ENCODE data around the gene MYO15A. TPM values are rescaled to one million over a fixed set of nuclear protein-coding genes. Genes with fewer than 3 reads are reported as not detected.

MYO15A gene
- total RNA-seq, 1 experiment from 2014 or later = 2.8 TPM

DNA sequence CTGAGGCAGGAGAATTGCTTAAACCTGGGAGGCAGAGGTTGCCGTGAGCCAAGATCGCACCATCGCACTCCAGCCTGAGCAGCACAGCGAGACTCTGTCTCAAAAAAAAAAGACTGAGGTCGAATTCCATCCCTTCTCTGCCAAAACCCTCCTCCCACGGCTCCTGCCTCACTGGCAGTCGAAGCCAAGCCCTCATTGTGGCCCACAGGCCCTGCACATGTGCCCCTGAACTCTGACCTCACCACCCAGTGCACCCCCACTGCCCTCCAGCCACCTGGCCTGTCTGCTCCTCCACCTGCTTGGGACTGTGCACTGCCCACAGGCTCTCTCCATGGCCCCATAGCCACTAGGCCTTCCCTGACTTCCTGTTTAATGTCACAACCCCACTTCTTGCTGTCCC is 7.0 kb downstream of the MYO15A start:
- H3K9ac ChIP-seq (ENCODE audit: low read length) = no peak overlapping the region
- H3K4me1 ChIP-seq (ENCODE audit: control insufficient read depth in 1 of 2, insufficient read depth in 2 of 2, low read length in 2 of 2) = no peaks in the 10 kb centered on the region
- no peak overlapping the region for H3K4me3 ChIP-seq (replicated peaks in 1 of 2; ENCODE audit: low read depth in 1 of 2, low read length in 2 of 2)
- no peak overlapping the region for H3K27ac ChIP-seq (ENCODE audit: low read depth, low read length)
- no peaks in the 10 kb centered on the region; a peak in 2 of 4 replicates for H3K9me3 ChIP-seq (ENCODE audit: control insufficient read depth in 1 of 2, insufficient read depth in 1 of 2, low read depth in 1 of 2, low read length in 2 of 2)
- BruUV-seq (replicated peaks) = no TSS peak
- H3K9me2 ChIP-seq (ENCODE audit: insufficient read depth) = no peaks in the 10 kb centered on the region
- intact Hi-C loops (cut with micrococcal nuclease) = no loop called here
- no peak for DNase-seq (ENCODE audit: low read depth, low spot score)
- H3K27me3 ChIP-seq (ENCODE audit: insufficient read depth, low read length) = no peaks in the 10 kb centered on the region
- ChIA-PET CTCF (no interaction called here), RAD21 (ENCODE audit: low non-redundant PET in 1 of 2, low total read pairs in 2 of 2, uncharacterized antibody in 2 of 2, unreplicated experiment in 2 of 2) (no interaction called here), POLR2A (no interaction called here)
- TF ChIP-seq TCF7L2 (IDR thresholded peaks at IDR 0.05; ENCODE audit: borderline replicate concordance, extremely low read depth, insufficient read depth, insufficient read length) = no peak
- TF ChIP-seq, protein P1, sequence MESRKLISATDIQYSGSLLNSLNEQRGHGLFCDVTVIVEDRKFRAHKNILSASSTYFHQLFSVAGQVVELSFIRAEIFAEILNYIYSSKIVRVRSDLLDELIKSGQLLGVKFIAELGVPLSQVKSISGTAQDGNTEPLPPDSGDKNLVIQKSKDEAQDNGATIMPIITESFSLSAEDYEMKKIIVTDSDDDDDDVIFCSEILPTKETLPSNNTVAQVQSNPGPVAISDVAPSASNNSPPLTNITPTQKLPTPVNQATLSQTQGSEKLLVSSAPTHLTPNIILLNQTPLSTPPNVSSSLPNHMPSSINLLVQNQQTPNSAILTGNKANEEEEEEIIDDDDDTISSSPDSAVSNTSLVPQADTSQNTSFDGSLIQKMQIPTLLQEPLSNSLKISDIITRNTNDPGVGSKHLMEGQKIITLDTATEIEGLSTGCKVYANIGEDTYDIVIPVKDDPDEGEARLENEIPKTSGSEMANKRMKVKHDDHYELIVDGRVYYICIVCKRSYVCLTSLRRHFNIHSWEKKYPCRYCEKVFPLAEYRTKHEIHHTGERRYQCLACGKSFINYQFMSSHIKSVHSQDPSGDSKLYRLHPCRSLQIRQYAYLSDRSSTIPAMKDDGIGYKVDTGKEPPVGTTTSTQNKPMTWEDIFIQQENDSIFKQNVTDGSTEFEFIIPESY (IDR thresholded peaks at IDR 0.05; ENCODE audit: extremely low read depth, insufficient replicate concordance, low read length) = no peak
- no peak for TF ChIP-seq EZH2 (IDR thresholded peaks at IDR 0.05)
- TF ChIP-seq REST (IDR thresholded peaks at IDR 0.05; ENCODE audit: low read depth) = no peak
- TF ChIP-seq RAD21 (IDR thresholded peaks at IDR 0.05; ENCODE audit: low read depth) = no peak
- TF ChIP-seq CEBPB (IDR thresholded peaks at IDR 0.05; ENCODE audit: low read depth) = no peak
- TF ChIP-seq ZNF274 (IDR thresholded peaks at IDR 0.05; ENCODE audit: low read depth, low read length) = no peak
- no peak for TF ChIP-seq CTCF (IDR thresholded peaks at IDR 0.05 in 2 of 3, conservative IDR thresholded peaks at IDR 0.05 in 1 of 3; ENCODE audit: borderline replicate concordance in 1 of 3, insufficient read depth in 1 of 3, low read depth in 2 of 3, low read length in 2 of 3)
- no peak for TF ChIP-seq POLR2A (IDR thresholded peaks at IDR 0.05; ENCODE audit: borderline replicate concordance, extremely low read depth, insufficient read depth, insufficient read length)
- TF ChIP-seq SIN3A (IDR thresholded peaks at IDR 0.05; ENCODE audit: low read depth) = no peak
- no peak for TF ChIP-seq EGR1 (IDR thresholded peaks at IDR 0.05; ENCODE audit: low read depth)
- no peak for TF ChIP-seq FOSL1 (IDR thresholded peaks at IDR 0.05; ENCODE audit: low read depth)
- TF ChIP-seq JUND (IDR thresholded peaks at IDR 0.05) = no peak
- TF ChIP-seq EZH2phosphoT487 (IDR thresholded peaks at IDR 0.05; ENCODE audit: borderline replicate concordance) = no peak
- no peak for TF ChIP-seq CBX3 (IDR thresholded peaks at IDR 0.05; ENCODE audit: low read depth)
- no peak for TF ChIP-seq SP1 (IDR thresholded peaks at IDR 0.05; ENCODE audit: low read depth)
- TF ChIP-seq SRF (IDR thresholded peaks at IDR 0.05; ENCODE audit: low read depth) = no peak
- TF ChIP-seq ELF1 (IDR thresholded peaks at IDR 0.05; ENCODE audit: borderline replicate concordance, low read depth) = no peak
- TF ChIP-seq MAX (IDR thresholded peaks at IDR 0.05) = no peak
- no peaks in the 10 kb centered on the region for H3K36me3 ChIP-seq (ENCODE audit: control insufficient read depth in 1 of 2, insufficient read depth in 2 of 2, low read length in 2 of 2)
- no peaks in the 10 kb centered on the region for H3K79me2 ChIP-seq (ENCODE audit: insufficient read depth, low read length)
- H3K4me2 ChIP-seq (ENCODE audit: low read length) = no peak overlapping the region
- no peaks in the 10 kb centered on the region for H4K20me1 ChIP-seq (ENCODE audit: insufficient read depth)
- H2AFZ ChIP-seq (ENCODE audit: low read depth, low read length, poor library complexity, severe bottlenecking) = no peak overlapping the region
- ATAC-seq = no peak

All from HCT116 (cell line).